ENCODE data around the gene WIPF3. TPM values are rescaled to one million over a fixed set of nuclear protein-coding genes. Genes with fewer than 3 reads are reported as not detected.

Gene WIPF3
- total RNA-seq, 4 donors from 2014 or later = 3.7 to 6.8 (median 5.5) TPM

GRCh38 chr7:29926216-29926615 lies 119.9 kb downstream of the WIPF3 start:
- Histone ChIP-seq H3K27ac (peak overlapping the region in 1 of 4 donors; percentile 30), H3K27me3 (no peaks in the 10 kb centered on the region), H3K4me3 (no peak overlapping the region), H3K4me1 (no peaks in the 10 kb centered on the region), H3K36me3 (peaks cover 0 to 87% of the 10 kb centered on the region in 2 donors), H3K9me3 (no peaks in the 10 kb centered on the region)
- no peak for TF ChIP-seq EP300 (IDR thresholded peaks at IDR 0.05)
- TF ChIP-seq POLR2A (IDR thresholded peaks at IDR 0.05) = no peak
- no peak for TF ChIP-seq POLR2AphosphoS5 (IDR thresholded peaks at IDR 0.05)
- no peak for TF ChIP-seq CTCF (IDR thresholded peaks at IDR 0.05)
- no peak for ATAC-seq
- WGBS, 2 donors (ENCODE audit: low coverage in 1 of 2) = 79 to 80% methylated on average over 1 to 3 of the region's 15 CpGs

GRCh38 chr7:29926741-29927140 lies 120.4 kb downstream of the WIPF3 start:
- no peaks in the 10 kb centered on the region for H3K9me3 ChIP-seq
- WGBS, 2 donors (ENCODE audit: low coverage in 1 of 2) = 66 to 74% methylated on average over 5 of the region's 5 CpGs
- no peaks in the 10 kb centered on the region for H3K27me3 ChIP-seq
- no peak for ATAC-seq
- peaks cover 0 to 85% of the 10 kb centered on the region in 2 donors for H3K36me3 ChIP-seq
- no peaks in the 10 kb centered on the region for H3K4me1 ChIP-seq
- TF ChIP-seq CTCF (IDR thresholded peaks at IDR 0.05) (no peak), EP300 (IDR thresholded peaks at IDR 0.05) (no peak), POLR2AphosphoS5 (IDR thresholded peaks at IDR 0.05) (no peak), POLR2A (IDR thresholded peaks at IDR 0.05) (no peak)
- no peak overlapping the region for H3K4me3 ChIP-seq
- no peak overlapping the region for H3K27ac ChIP-seq

- ATAC-seq = no peak
- Histone ChIP-seq H3K27ac (no peak overlapping the region), H3K36me3 (peaks cover 0 to 77% of the 10 kb centered on the region in 2 donors), H3K4me3 (no peak overlapping the region), H3K27me3 (no peaks in the 10 kb centered on the region), H3K4me1 (no peaks in the 10 kb centered on the region), H3K9me3 (no peaks in the 10 kb centered on the region)
- 77 to 85% methylated on average over 3 to 6 of the region's 17 CpGs for WGBS, 2 donors (ENCODE audit: low coverage in 1 of 2)
- TF ChIP-seq CTCF (IDR thresholded peaks at IDR 0.05) = no peak
- TF ChIP-seq EP300 (IDR thresholded peaks at IDR 0.05) = no peak
- no peak for TF ChIP-seq POLR2A (IDR thresholded peaks at IDR 0.05)
- no peak for TF ChIP-seq POLR2AphosphoS5 (IDR thresholded peaks at IDR 0.05)
Observed at GRCh38 chr7:29929018-29929807, 122.9 kb downstream of the WIPF3 start.

GRCh38 chr7:29935111-29935510 lies 128.8 kb downstream of the WIPF3 start:
- peaks cover 0 to 84% of the 10 kb centered on the region in 2 donors for H3K36me3 ChIP-seq

More at GRCh38 chr7:29935111-29935510, 128.8 kb downstream of the WIPF3 start:
- ATAC-seq = no peak
- Histone ChIP-seq H3K4me1 (no peaks in the 10 kb centered on the region), H3K27ac (no peak overlapping the region), H3K27me3 (no peaks in the 10 kb centered on the region), H3K4me3 (no peak overlapping the region), H3K9me3 (no peaks in the 10 kb centered on the region)
- WGBS, 2 donors (ENCODE audit: low coverage in 1 of 2) = 88 to 90% methylated on average over 2 of the region's 2 CpGs
- no peak for TF ChIP-seq CTCF (IDR thresholded peaks at IDR 0.05)
- no peak for TF ChIP-seq EP300 (IDR thresholded peaks at IDR 0.05)
- TF ChIP-seq POLR2AphosphoS5 (IDR thresholded peaks at IDR 0.05) = no peak
- no peak for TF ChIP-seq POLR2A (IDR thresholded peaks at IDR 0.05)

All from gastroesophageal sphincter (tissue), 4 donors.